ENCODE results near the gene PPP2CA.
"Not testable (repeated sequence)": the region's sequence is repeated elsewhere in the genome, so short reads cannot be mapped to it uniquely, and the experiment has no call there.

DNA sequence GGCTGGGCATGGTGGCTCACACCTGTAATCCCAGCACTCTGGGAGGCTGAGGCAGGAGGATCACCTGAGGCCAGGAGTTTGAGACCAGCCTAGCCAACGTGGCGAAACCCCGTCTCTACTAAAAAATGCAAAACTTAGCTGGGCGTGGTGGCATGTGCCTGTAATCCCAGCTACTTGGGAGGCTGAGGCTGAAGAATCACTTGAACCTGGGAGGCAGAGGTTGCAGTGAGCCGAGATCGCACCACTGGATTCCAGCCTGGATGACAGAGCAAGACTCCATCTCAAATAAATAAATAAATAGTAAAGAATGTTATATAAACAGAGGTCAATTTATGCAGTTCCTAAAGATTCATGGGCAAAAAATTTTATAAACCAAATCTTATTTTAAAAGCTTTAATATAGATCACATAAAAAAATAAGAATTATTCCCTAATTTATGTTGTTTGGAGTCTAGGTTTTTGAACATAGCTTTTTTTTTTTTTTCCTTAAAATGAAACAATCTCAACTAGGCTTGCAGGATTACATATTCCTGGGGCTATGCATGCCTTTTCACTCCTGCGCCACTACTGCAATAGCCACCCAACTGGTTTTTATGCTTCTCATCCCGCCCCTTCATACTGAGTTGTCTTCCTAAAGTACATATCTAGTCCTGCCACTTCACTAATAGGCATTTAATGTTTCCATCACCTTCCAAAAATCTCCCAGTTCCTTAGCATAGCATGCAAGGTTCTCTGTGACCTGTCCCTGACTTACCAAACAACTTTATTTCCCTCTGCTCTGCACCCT lies 27.7 kb upstream of the PPP2CA start:
- not testable (repeated sequence) for TF ChIP-seq PAX5 (IDR thresholded peaks at IDR 0.05; ENCODE audit: borderline replicate concordance, low read depth, low read length); EP300 (IDR thresholded peaks at IDR 0.05; ENCODE audit: borderline replicate concordance in 1 of 2, control insufficient read depth in 1 of 2, low read depth in 2 of 2, low read length in 2 of 2); EED (IDR thresholded peaks at IDR 0.05; ENCODE audit: low read depth); NFYB (IDR thresholded peaks at IDR 0.05; ENCODE audit: insufficient read depth, low read depth, low read length); POLR2A (IDR thresholded peaks at IDR 0.05; ENCODE audit: low read depth, low read length); YY1 (IDR thresholded peaks at IDR 0.05; ENCODE audit: low read depth, low read length); CHD1 (IDR thresholded peaks at IDR 0.05; ENCODE audit: low read depth, low read length); POLR2AphosphoS5 (IDR thresholded peaks at IDR 0.05; ENCODE audit: low read length); CEBPB (IDR thresholded peaks at IDR 0.05; ENCODE audit: borderline replicate concordance in 1 of 2, low read depth in 2 of 2, low read length in 2 of 2)
- TF ChIP-seq, protein P1, sequence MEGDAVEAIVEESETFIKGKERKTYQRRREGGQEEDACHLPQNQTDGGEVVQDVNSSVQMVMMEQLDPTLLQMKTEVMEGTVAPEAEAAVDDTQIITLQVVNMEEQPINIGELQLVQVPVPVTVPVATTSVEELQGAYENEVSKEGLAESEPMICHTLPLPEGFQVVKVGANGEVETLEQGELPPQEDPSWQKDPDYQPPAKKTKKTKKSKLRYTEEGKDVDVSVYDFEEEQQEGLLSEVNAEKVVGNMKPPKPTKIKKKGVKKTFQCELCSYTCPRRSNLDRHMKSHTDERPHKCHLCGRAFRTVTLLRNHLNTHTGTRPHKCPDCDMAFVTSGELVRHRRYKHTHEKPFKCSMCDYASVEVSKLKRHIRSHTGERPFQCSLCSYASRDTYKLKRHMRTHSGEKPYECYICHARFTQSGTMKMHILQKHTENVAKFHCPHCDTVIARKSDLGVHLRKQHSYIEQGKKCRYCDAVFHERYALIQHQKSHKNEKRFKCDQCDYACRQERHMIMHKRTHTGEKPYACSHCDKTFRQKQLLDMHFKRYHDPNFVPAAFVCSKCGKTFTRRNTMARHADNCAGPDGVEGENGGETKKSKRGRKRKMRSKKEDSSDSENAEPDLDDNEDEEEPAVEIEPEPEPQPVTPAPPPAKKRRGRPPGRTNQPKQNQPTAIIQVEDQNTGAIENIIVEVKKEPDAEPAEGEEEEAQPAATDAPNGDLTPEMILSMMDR (IDR thresholded peaks at IDR 0.05 in 2 of 3, conservative IDR thresholded peaks at IDR 0.05 in 1 of 3; ENCODE audit: control insufficient read depth in 2 of 3, extremely low read depth in 1 of 3, insufficient read depth in 1 of 3, low read depth in 3 of 3, low read length in 3 of 3): not testable (repeated sequence)
- TF ChIP-seq, protein P2, sequence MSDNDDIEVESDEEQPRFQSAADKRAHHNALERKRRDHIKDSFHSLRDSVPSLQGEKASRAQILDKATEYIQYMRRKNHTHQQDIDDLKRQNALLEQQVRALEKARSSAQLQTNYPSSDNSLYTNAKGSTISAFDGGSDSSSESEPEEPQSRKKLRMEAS (IDR thresholded peaks at IDR 0.05; ENCODE audit: low read depth, low read length): not testable (repeated sequence)

Data from GM12878 (cell line).